Glutamatergic neuron (in vitro differentiated cells): Measurements from ENCODE around the gene ZNF430. TPM values are rescaled to one million over a fixed set of nuclear protein-coding genes. Genes with fewer than 3 reads are reported as not detected.
"Not testable (repeated sequence)": the region's sequence is repeated elsewhere in the genome, so short reads cannot be mapped to it uniquely, and the experiment has no call there.

ENCODE experiments used
- DNase-seq: peaks from one replicate; pipeline ENCODE4 v3.0.0; 2022
- H3K27ac Mint-ChIP-seq: one replicate; pipeline ENCODE4 v1.8.0; 2020; ENCODE audit warnings: mild to moderate bottlenecking, mixed read lengths, inconsistent platforms; ENCODE audit not compliant: unreplicated experiment
- H3K27me3 Mint-ChIP-seq: one replicate; pipeline ENCODE4 v1.8.0; 2020; ENCODE audit warnings: mild to moderate bottlenecking, moderate library complexity, mixed read lengths, inconsistent platforms; ENCODE audit not compliant: unreplicated experiment
- H3K36me3 Mint-ChIP-seq: one replicate; pipeline ENCODE4 v1.8.0; 2020; ENCODE audit warnings: mild to moderate bottlenecking, mixed read lengths, inconsistent platforms; ENCODE audit not compliant: unreplicated experiment
- H3K4me1 Mint-ChIP-seq: one replicate; pipeline ENCODE4 v1.8.0; 2020; ENCODE audit warnings: mild to moderate bottlenecking, low read depth, mixed read lengths, inconsistent platforms; ENCODE audit not compliant: unreplicated experiment
- H3K4me3 Mint-ChIP-seq: one replicate; pipeline ENCODE4 v1.8.0; 2020; ENCODE audit warnings: mild to moderate bottlenecking, mixed read lengths, inconsistent platforms; ENCODE audit not compliant: unreplicated experiment
- H3K9me3 Mint-ChIP-seq: one replicate; pipeline ENCODE4 v1.8.0; 2020; ENCODE audit warnings: mild to moderate bottlenecking, moderate library complexity, mixed read lengths, inconsistent platforms; ENCODE audit not compliant: unreplicated experiment
- CTCF ChIP-seq: fragments of 200-600 bp; sonication (generic); IDR thresholded peaks from one replicate; pipeline ENCODE4 v1.5.0; 2021; ENCODE audit not compliant: partially characterized antibody, unreplicated experiment
- long read RNA-seq: library from polyadenylated mRNA; unstranded; transcript quantifications from one replicate; pipeline ENCODE4 v2.0.0, GENCODE V29; 2020; ENCODE audit not compliant: unreplicated experiment
- total RNA-seq: library from RNA; stranded (reverse); fragmentation: NEBNext Ultra II Directional; extraction: Animal tissue kit (Norgen Biotek cat#: 25700); gene quantifications from one replicate; pipeline ENCODE4 v1.2.1, GENCODE V29; 2021; ENCODE audit not compliant: unreplicated experiment

ZNF430 gene
- total RNA-seq, result 19.9 TPM
- long read RNA-seq, partial matches to known transcripts, result 0 of 9 reads
- long read RNA-seq, other reads (novel, unspliced or antisense), result 6 of 9 reads

- Mint-ChIP-seq H3K36me3 (peaks cover 1% of the 10 kb centered on the region), H3K9me3 (peaks cover 7% of the 10 kb centered on the region), H3K4me3 (peak within 1 kb of the TSS; percentile 100), H3K27ac (peak within 1 kb of the TSS; percentile 100), H3K27me3 (peaks cover 5% of the 10 kb centered on the region), H3K4me1 (peaks cover 12% of the 10 kb centered on the region)
- peak; percentile 94 for DNase-seq
- no peak for TF ChIP-seq CTCF
These were observed at the start of gene ZNF430 for GRCh38 chr19:21020298-21021227. ZNF430 (plus strand) TSS chr19:21020657; CDS start chr19:21020801, 144 bp downstream.

GRCh38 chr19:20992788-20993187 is 27.7 kb upstream of the ZNF430 start:
- not testable (repeated sequence) for H3K9me3 Mint-ChIP-seq, DNase-seq, H3K27me3 Mint-ChIP-seq, H3K27ac Mint-ChIP-seq, H3K4me1 Mint-ChIP-seq, H3K4me3 Mint-ChIP-seq, H3K36me3 Mint-ChIP-seq

DNA sequence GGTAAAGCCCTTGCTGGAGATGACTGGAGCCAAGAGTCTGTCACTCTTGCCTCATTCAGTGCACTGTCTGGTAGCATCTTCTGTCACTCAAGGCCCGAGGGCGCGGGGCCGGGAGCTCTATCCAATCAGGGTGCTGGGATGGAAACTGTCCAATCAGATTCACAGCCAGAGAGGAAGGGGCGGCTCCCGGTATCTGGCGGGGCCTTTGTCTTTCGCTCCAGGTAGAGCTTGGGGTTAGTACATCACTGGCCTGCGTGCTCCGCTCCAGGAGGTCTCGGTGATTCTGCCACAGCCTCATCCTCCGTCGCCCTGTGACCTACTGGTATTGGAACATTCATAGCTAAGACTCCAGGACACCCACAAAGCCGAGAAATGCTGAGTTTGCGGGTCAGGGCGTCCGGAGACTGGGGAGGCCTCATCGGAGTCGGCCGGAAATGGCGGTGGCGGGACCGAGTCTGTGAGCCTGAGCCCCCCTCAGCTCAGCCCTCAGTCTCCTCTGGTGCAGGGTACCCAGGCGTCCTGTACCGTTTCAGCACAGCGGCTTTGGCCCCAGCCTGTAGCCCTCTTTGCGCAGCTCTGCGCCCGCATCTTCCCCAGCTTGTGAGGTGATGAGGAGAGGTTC is 20.6 kb upstream of the ZNF430 start:
- H3K27me3 Mint-ChIP-seq, result peaks cover 2% of the 10 kb centered on the region
- TF ChIP-seq CTCF, result no peak

GRCh38 chr19:21021238-21021637 is 781 bp downstream of the ZNF430 start:
- H3K27me3 Mint-ChIP-seq, result not testable (repeated sequence)
- H3K27ac Mint-ChIP-seq, result peak overlapping the region; percentile 100

More for the DNA sequence above, 20.6 kb upstream of the ZNF430 start:
- Mint-ChIP-seq H3K4me3 (peak overlapping the region; percentile 90), H3K9me3 (no peaks in the 10 kb centered on the region), H3K4me1 (no peaks in the 10 kb centered on the region), H3K36me3 (no peaks in the 10 kb centered on the region), H3K27ac (peak overlapping the region; percentile 85)
- DNase-seq, result peak; percentile 83

GRCh38 chr19:21022996-21023395 is 2.5 kb downstream of the ZNF430 start:
- Mint-ChIP-seq H3K9me3 (peaks cover 7% of the 10 kb centered on the region), H3K27ac (no peak overlapping the region), H3K4me3 (peak overlapping the region; percentile 61), H3K36me3 (peaks cover 5% of the 10 kb centered on the region), H3K4me1 (peaks cover 12% of the 10 kb centered on the region), H3K27me3 (peaks cover 5% of the 10 kb centered on the region)
- no peak for TF ChIP-seq CTCF
- DNase-seq, result no peak

More at GRCh38 chr19:21021238-21021637, 781 bp downstream of the ZNF430 start:
- H3K9me3 Mint-ChIP-seq, DNase-seq, H3K36me3 Mint-ChIP-seq: not testable (repeated sequence)
- peak overlapping the region; percentile 100 for H3K4me3 Mint-ChIP-seq
- peaks cover 12% of the 10 kb centered on the region for H3K4me1 Mint-ChIP-seq
